Astrocyte (in vitro differentiated cells and primary cell): Measurements from ENCODE around the gene SNCB.

Experiments
- EZH2 ChIP-seq: IDR thresholded peaks from 2 replicates; pipeline ENCODE4 v1.6.1; 2012; ENCODE audit warnings: mild to moderate bottlenecking, low read length, inconsistent platforms; ENCODE audit not compliant: insufficient read depth
- TF ChIP-seq, protein P1 (sequence below): IDR thresholded peaks from 2 replicates; pipeline ENCODE4 v1.5.1; 2011; ENCODE audit warnings: low read depth, mild to moderate bottlenecking, inconsistent platforms, low read length, moderate library complexity; ENCODE audit not compliant: insufficient read depth

DNA sequence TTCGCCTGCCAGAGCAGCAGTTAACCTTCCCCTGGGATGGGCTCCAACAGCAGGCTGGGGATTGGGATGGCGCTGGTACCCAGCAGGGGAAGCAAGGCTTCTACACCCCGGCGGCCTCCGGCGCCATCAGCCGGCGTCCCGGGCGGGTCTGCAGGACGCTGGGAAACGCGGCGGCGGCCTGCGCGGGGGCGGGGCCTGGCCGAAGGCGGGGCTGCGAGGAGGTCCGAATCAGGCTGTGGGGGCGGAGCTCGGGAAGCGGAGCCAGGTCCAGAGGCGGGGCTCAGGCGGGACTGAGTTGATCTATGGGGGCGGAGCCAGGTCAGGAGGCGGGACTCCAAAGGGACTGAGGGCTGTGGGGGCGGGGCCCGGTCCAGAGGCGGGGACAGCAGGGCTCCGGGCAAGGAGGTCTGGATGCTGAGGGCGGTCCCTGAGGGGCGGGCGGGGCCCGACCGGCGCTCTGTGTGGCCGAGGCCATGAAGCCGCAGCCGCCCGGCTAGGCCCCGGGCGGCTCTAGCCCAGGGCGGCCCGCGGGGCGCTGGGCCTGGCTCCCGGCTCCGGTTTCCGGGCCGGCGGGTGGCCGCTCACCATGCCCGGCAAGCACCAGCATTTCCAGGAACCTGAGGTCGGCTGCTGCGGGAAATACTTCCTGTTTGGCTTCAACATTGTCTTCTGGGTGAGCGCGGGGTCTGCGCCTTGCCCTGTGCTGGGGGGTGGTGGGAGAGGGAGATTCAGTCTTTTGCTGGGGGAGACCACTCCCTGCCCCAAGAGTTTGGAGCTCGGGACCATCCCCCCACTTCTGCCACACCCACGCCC, 16.9 kb upstream of the SNCB start, which contains the start of gene TSPAN17:
- TF ChIP-seq, protein P1, sequence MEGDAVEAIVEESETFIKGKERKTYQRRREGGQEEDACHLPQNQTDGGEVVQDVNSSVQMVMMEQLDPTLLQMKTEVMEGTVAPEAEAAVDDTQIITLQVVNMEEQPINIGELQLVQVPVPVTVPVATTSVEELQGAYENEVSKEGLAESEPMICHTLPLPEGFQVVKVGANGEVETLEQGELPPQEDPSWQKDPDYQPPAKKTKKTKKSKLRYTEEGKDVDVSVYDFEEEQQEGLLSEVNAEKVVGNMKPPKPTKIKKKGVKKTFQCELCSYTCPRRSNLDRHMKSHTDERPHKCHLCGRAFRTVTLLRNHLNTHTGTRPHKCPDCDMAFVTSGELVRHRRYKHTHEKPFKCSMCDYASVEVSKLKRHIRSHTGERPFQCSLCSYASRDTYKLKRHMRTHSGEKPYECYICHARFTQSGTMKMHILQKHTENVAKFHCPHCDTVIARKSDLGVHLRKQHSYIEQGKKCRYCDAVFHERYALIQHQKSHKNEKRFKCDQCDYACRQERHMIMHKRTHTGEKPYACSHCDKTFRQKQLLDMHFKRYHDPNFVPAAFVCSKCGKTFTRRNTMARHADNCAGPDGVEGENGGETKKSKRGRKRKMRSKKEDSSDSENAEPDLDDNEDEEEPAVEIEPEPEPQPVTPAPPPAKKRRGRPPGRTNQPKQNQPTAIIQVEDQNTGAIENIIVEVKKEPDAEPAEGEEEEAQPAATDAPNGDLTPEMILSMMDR, result no peak
- no peak for TF ChIP-seq EZH2
